Loucy (cell line): ENCODE data around the gene CBX8.

Experiments used
- CTCF ChIP-seq: fragments of 200-600 bp; sonication (generic); conservative IDR thresholded peaks from 2 replicates; pipeline ENCODE4 v1.5.1; 2014; ENCODE audit warnings: mild to moderate bottlenecking, antibody characterized with exemption, low read length
- EZH2phosphoT487 ChIP-seq: fragments of 200-600 bp; IDR thresholded peaks from 2 replicates; pipeline ENCODE4 v1.6.1; 2018; ENCODE audit warnings: antibody characterized with exemption, mild to moderate bottlenecking, moderate library complexity, borderline replicate concordance

GRCh38 chr17:79813297-79814126, 16.6 kb upstream of the CBX8 start:
- TF ChIP-seq CTCF: no peak
- TF ChIP-seq EZH2phosphoT487: no peak
